ENCODE results near the gene ALDH3B2.
"Not testable (repeated sequence)": the region's sequence is repeated elsewhere in the genome, so short reads cannot be mapped to it uniquely, and the experiment has no call there.

ALDH3B2 gene

GRCh38 chr11:67689178-67689577 lies 14.8 kb upstream of the ALDH3B2 start:
- no peaks in the 10 kb centered on the region for H3K4me1 ChIP-seq (ENCODE audit: control insufficient read depth in 2 of 2, insufficient read depth in 2 of 2, low read length in 2 of 2)
- H3K4me3 ChIP-seq (ENCODE audit: low read length in 2 of 2) = no peak overlapping the region
- H3K27me3 ChIP-seq (ENCODE audit: control insufficient read depth in 2 of 2, insufficient read depth in 2 of 2, low read length in 2 of 2) = no peaks in the 10 kb centered on the region
- H3K36me3 ChIP-seq (ENCODE audit: control insufficient read depth in 2 of 2, insufficient read depth in 2 of 2, low read length in 2 of 2) = no peaks in the 10 kb centered on the region
- no peaks in the 10 kb centered on the region for H3K9me3 ChIP-seq (ENCODE audit: control insufficient read depth in 2 of 2, low read length in 2 of 2)
- H3K9ac ChIP-seq (ENCODE audit: low read depth in 1 of 2, low read length in 2 of 2) = no peak overlapping the region
- H3K27ac ChIP-seq (ENCODE audit: low read depth in 2 of 2, low read length in 2 of 2) = no peak overlapping the region

GRCh38 chr11:67687986-67688385 lies 13.6 kb upstream of the ALDH3B2 start:
- Histone ChIP-seq H3K27me3 (ENCODE audit: control insufficient read depth in 2 of 2, insufficient read depth in 2 of 2, low read length in 2 of 2) (no peaks in the 10 kb centered on the region), H3K4me3 (ENCODE audit: low read length in 2 of 2) (no peak overlapping the region), H3K9me3 (ENCODE audit: control insufficient read depth in 2 of 2, low read length in 2 of 2) (no peaks in the 10 kb centered on the region), H3K36me3 (ENCODE audit: control insufficient read depth in 2 of 2, insufficient read depth in 2 of 2, low read length in 2 of 2) (no peaks in the 10 kb centered on the region), H3K27ac (ENCODE audit: low read depth in 2 of 2, low read length in 2 of 2) (no peak overlapping the region), H3K9ac (ENCODE audit: low read depth in 1 of 2, low read length in 2 of 2) (no peak overlapping the region), H3K4me1 (ENCODE audit: control insufficient read depth in 2 of 2, insufficient read depth in 2 of 2, low read length in 2 of 2) (no peaks in the 10 kb centered on the region)

GRCh38 chr11:67685641-67686332 lies 11.4 kb upstream of the ALDH3B2 start:
- not testable (repeated sequence) for H3K4me3 ChIP-seq (ENCODE audit: low read length in 2 of 2); H3K4me1 ChIP-seq (ENCODE audit: control insufficient read depth in 2 of 2, insufficient read depth in 2 of 2, low read length in 2 of 2); H3K9ac ChIP-seq (ENCODE audit: low read depth in 1 of 2, low read length in 2 of 2); H3K36me3 ChIP-seq (ENCODE audit: control insufficient read depth in 2 of 2, insufficient read depth in 2 of 2, low read length in 2 of 2); H3K27ac ChIP-seq (ENCODE audit: low read depth in 2 of 2, low read length in 2 of 2); H3K9me3 ChIP-seq (ENCODE audit: control insufficient read depth in 2 of 2, low read length in 2 of 2); H3K27me3 ChIP-seq (ENCODE audit: control insufficient read depth in 2 of 2, insufficient read depth in 2 of 2, low read length in 2 of 2)

DNA sequence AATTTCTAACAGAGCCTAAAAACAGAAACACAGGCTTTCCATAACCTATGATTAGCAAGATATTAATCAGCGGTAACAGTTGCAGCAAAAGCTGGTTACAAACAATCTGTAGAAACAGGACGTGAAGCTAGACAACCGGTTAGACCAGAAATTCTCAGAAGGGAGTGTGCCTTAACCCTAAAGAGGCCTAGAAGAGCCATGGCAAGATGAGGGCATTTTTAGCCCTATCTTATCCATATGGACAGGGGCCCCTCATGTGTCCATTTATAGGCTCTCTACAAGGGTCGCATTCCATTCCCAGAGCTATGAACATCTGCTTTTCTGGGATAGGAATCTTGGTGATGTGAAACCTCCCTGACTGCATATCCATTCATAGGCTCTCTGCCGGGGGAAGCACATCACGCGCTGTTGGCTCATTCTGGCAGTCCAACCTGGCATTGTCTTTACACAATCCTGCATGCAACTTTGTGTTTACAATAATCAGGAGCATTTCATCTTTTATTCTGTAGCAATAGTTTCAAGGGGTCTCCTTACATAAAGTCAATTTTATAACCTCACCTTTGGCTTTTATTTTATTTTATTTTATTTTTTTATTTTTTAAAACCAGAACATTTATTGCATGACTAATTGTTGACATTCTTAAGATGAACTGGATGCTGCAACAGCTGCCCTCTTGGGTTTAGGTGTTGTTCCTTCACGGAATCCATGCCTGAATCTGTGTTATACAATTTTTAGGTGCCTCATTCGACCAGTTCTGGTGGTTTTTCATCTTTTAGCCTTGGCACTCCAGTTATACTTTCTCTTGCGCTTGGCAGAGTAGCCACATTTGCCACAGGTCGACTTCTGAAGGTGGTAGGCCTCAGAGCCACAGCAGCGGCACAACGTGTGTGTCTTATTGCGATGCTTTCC lies 8.0 kb upstream of the ALDH3B2 start:
- not testable (repeated sequence) for H3K4me1 ChIP-seq (ENCODE audit: control insufficient read depth in 2 of 2, insufficient read depth in 2 of 2, low read length in 2 of 2); H3K4me3 ChIP-seq (ENCODE audit: low read length in 2 of 2); H3K9me3 ChIP-seq (ENCODE audit: control insufficient read depth in 2 of 2, low read length in 2 of 2); H3K27ac ChIP-seq (ENCODE audit: low read depth in 2 of 2, low read length in 2 of 2); H3K27me3 ChIP-seq (ENCODE audit: control insufficient read depth in 2 of 2, insufficient read depth in 2 of 2, low read length in 2 of 2); H3K9ac ChIP-seq (ENCODE audit: low read depth in 1 of 2, low read length in 2 of 2); H3K36me3 ChIP-seq (ENCODE audit: control insufficient read depth in 2 of 2, insufficient read depth in 2 of 2, low read length in 2 of 2)

DNA sequence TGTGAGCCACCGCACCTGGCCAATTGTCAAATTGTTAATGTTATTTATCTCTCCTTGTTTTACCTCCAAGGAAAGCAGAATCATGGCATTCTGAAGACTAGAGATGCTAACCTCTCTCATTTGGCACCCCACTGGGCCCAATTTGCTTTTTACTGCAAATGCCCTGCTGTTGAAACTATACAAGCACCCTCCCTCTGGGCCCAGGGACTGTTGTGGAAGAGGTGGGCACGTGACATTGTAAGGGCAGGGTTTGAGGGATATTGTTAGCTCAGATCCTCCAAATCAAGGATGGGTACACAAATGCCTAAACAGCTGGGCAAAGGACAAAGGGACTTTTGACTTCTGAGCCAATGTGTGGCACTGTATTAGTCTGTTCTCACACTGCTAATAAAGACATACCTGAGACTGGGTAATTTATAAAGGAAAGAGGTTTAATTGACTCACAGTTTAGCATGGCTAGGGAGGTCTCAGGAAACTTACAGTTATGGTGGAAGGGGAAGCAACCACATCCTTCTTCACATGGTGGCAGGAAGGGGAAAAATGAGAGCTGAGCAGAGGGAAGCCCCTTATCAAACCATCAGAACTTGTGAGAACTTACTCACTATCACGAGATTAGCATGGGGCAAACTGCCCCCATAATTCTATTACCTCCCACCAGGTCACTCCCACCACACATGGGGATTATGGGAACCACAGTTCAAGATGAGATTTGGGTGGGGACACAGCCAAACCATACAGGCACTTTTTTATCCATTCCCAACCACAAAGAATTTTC lies 6.5 kb upstream of the ALDH3B2 start:
- H3K9ac ChIP-seq (ENCODE audit: low read depth in 1 of 2, low read length in 2 of 2) = no peak overlapping the region

DNA sequence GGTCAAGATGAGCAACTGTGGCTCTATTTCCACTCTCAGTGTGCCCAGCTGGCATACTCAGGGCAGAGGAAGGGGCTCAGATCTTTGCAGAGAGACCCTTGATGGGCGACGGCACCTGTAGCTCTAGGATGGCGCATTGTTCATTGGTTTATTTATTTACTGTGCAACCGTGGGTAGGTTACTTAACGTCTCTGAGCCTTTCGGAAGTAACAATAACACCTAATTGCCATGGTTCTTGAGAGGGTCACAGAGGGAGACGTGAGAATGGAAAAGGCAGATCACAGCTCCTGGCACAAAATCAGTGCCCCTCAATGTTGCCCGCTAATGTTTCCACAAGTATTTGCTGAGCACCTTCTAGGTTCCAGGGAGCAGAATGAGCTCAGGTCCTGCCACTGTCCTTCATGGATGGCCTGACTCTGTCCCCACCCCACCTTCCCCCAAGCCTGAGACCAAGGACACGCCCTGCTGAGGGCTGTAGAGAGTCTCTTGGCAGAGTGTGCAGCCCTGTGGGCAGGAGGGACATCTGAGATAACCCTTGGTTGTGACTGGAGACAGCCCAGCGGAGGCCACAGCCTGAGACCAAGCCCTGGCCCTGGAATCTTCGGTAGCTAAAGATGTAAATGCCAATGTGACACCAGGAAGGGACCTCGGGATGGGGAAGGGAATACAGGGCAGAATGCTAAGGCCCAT lies 780 bp upstream of the ALDH3B2 start:
- Histone ChIP-seq H3K36me3 (ENCODE audit: control insufficient read depth in 2 of 2, insufficient read depth in 2 of 2, low read length in 2 of 2) (no peaks in the 10 kb centered on the region), H3K27me3 (ENCODE audit: control insufficient read depth in 2 of 2, insufficient read depth in 2 of 2, low read length in 2 of 2) (no peaks in the 10 kb centered on the region), H3K4me1 (ENCODE audit: control insufficient read depth in 2 of 2, insufficient read depth in 2 of 2, low read length in 2 of 2) (peaks cover 7 to 12% of the 10 kb centered on the region in 2 donors), H3K4me3 (ENCODE audit: low read length in 2 of 2) (peak overlapping the region in 1 of 2 donors; percentile 4), H3K9me3 (ENCODE audit: control insufficient read depth in 2 of 2, low read length in 2 of 2) (no peaks in the 10 kb centered on the region), H3K9ac (ENCODE audit: low read depth in 1 of 2, low read length in 2 of 2) (no peak overlapping the region), H3K27ac (ENCODE audit: low read depth in 2 of 2, low read length in 2 of 2) (peak overlapping the region; percentile 32 to 63)

More for the DNA sequence above, 6.5 kb upstream of the ALDH3B2 start:
- Histone ChIP-seq H3K4me3 (ENCODE audit: low read length in 2 of 2) (no peak overlapping the region), H3K27ac (ENCODE audit: low read depth in 2 of 2, low read length in 2 of 2) (no peak overlapping the region), H3K9me3 (ENCODE audit: control insufficient read depth in 2 of 2, low read length in 2 of 2) (no peaks in the 10 kb centered on the region), H3K27me3 (ENCODE audit: control insufficient read depth in 2 of 2, insufficient read depth in 2 of 2, low read length in 2 of 2) (no peaks in the 10 kb centered on the region), H3K4me1 (ENCODE audit: control insufficient read depth in 2 of 2, insufficient read depth in 2 of 2, low read length in 2 of 2) (no peaks in the 10 kb centered on the region), H3K36me3 (ENCODE audit: control insufficient read depth in 2 of 2, insufficient read depth in 2 of 2, low read length in 2 of 2) (no peaks in the 10 kb centered on the region)

DNA sequence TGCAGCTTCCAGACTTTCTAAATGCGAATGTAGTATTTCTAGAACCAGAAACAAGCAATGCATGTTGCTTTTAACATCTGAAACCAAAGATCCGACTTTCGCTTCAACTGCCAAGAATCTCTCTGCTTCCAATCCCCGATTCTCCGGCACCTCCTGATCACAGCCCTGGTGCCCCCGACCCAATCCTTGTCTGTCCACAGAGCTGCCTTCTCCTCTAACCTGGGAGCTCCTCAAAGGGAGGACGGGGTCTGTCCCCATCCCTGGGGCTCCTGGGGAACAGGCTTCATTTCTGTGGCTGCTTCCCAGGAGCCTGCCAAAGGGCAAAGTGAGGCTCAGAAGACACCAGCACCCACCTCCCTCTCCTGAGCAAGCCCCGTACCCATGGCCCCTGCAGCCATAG lies 521 bp downstream of the ALDH3B2 start:
- Histone ChIP-seq H3K9ac (ENCODE audit: low read depth in 1 of 2, low read length in 2 of 2) (no peak overlapping the region), H3K27ac (ENCODE audit: low read depth in 2 of 2, low read length in 2 of 2) (no peak overlapping the region), H3K4me1 (ENCODE audit: control insufficient read depth in 2 of 2, insufficient read depth in 2 of 2, low read length in 2 of 2) (peaks cover 7 to 12% of the 10 kb centered on the region in 2 donors), H3K9me3 (ENCODE audit: control insufficient read depth in 2 of 2, low read length in 2 of 2) (no peaks in the 10 kb centered on the region), H3K27me3 (ENCODE audit: control insufficient read depth in 2 of 2, insufficient read depth in 2 of 2, low read length in 2 of 2) (no peaks in the 10 kb centered on the region), H3K4me3 (ENCODE audit: low read length in 2 of 2) (no peak overlapping the region), H3K36me3 (ENCODE audit: control insufficient read depth in 2 of 2, insufficient read depth in 2 of 2, low read length in 2 of 2) (no peaks in the 10 kb centered on the region)

GRCh38 chr11:67673358-67673757 lies 1.1 kb downstream of the ALDH3B2 start:
- Histone ChIP-seq H3K27ac (ENCODE audit: low read depth in 2 of 2, low read length in 2 of 2) (no peak overlapping the region), H3K9ac (ENCODE audit: low read depth in 1 of 2, low read length in 2 of 2) (no peak overlapping the region), H3K36me3 (ENCODE audit: control insufficient read depth in 2 of 2, insufficient read depth in 2 of 2, low read length in 2 of 2) (no peaks in the 10 kb centered on the region), H3K9me3 (ENCODE audit: control insufficient read depth in 2 of 2, low read length in 2 of 2) (no peaks in the 10 kb centered on the region), H3K4me1 (ENCODE audit: control insufficient read depth in 2 of 2, insufficient read depth in 2 of 2, low read length in 2 of 2) (peaks cover 7 to 12% of the 10 kb centered on the region in 2 donors), H3K4me3 (ENCODE audit: low read length in 2 of 2) (no peak overlapping the region), H3K27me3 (ENCODE audit: control insufficient read depth in 2 of 2, insufficient read depth in 2 of 2, low read length in 2 of 2) (no peaks in the 10 kb centered on the region)

DNA sequence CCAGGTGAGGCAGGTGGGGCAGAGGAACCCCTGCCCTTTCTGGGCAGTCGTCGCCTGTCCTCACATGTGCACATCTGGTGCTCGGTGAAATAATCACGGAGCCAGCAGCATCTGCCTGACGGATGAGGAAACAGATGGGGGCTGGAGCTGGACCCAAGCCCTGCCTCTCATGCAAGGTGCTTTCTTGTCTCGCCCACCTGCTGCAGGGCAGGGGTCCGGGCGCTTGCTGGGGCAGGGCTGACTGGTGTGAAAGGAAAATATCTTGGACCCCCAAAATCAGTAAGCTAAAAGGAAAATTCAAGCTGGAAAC lies 3.3 kb downstream of the ALDH3B2 start:
- Histone ChIP-seq H3K27me3 (ENCODE audit: control insufficient read depth in 2 of 2, insufficient read depth in 2 of 2, low read length in 2 of 2) (no peaks in the 10 kb centered on the region), H3K36me3 (ENCODE audit: control insufficient read depth in 2 of 2, insufficient read depth in 2 of 2, low read length in 2 of 2) (no peaks in the 10 kb centered on the region), H3K4me3 (ENCODE audit: low read length in 2 of 2) (no peak overlapping the region), H3K9me3 (ENCODE audit: control insufficient read depth in 2 of 2, low read length in 2 of 2) (no peaks in the 10 kb centered on the region), H3K27ac (ENCODE audit: low read depth in 2 of 2, low read length in 2 of 2) (no peak overlapping the region), H3K9ac (ENCODE audit: low read depth in 1 of 2, low read length in 2 of 2) (no peak overlapping the region), H3K4me1 (ENCODE audit: control insufficient read depth in 2 of 2, insufficient read depth in 2 of 2, low read length in 2 of 2) (peaks cover 7 to 12% of the 10 kb centered on the region in 2 donors)

Data from mucosa of rectum (tissue), 2 donors.